Panc1 (cell line): ENCODE measurements around the gene GSG1.

Source experiments
- POLR2AphosphoS5 ChIP-seq: IDR thresholded peaks from 2 replicates; pipeline ENCODE4 v1.6.1; 2012; ENCODE audit warnings: mild to moderate bottlenecking, low read depth, low read length, moderate library complexity
- TCF7L2 ChIP-seq: IDR thresholded peaks from 2 replicates; pipeline ENCODE4 v1.6.1; 2011; ENCODE audit warnings: mild to moderate bottlenecking, low read depth, low read length, inconsistent platforms
- TF ChIP-seq, protein P1 (sequence below): fragments of 450-650 bp; IDR thresholded peaks from 2 replicates; pipeline ENCODE4 v1.5.1; 2017; ENCODE audit warnings: mild to moderate bottlenecking

DNA sequence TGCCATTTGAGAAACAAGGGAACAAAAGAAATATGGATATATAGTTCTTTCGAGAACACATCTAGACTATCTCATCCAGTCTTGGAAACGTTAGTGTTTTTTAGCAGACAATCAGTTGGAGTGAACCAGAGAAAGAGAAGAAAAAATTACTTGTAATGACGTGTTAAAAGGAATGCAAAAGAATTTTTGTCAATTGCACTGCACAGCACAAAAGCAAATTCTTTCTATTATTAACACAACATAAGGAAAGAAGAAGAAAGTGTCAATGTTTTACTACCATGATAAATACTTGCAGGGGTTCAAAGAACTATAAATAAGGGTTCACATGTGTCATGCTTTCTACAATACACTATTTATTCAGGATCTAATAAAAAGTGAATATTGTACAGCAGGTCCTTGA is 27.5 kb upstream of the GSG1 start:
- TF ChIP-seq, protein P1, sequence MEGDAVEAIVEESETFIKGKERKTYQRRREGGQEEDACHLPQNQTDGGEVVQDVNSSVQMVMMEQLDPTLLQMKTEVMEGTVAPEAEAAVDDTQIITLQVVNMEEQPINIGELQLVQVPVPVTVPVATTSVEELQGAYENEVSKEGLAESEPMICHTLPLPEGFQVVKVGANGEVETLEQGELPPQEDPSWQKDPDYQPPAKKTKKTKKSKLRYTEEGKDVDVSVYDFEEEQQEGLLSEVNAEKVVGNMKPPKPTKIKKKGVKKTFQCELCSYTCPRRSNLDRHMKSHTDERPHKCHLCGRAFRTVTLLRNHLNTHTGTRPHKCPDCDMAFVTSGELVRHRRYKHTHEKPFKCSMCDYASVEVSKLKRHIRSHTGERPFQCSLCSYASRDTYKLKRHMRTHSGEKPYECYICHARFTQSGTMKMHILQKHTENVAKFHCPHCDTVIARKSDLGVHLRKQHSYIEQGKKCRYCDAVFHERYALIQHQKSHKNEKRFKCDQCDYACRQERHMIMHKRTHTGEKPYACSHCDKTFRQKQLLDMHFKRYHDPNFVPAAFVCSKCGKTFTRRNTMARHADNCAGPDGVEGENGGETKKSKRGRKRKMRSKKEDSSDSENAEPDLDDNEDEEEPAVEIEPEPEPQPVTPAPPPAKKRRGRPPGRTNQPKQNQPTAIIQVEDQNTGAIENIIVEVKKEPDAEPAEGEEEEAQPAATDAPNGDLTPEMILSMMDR = no peak
- no peak for TF ChIP-seq TCF7L2
- no peak for TF ChIP-seq POLR2AphosphoS5
